NCI-H2081 treated with DMSO at 0.1 percent for 48 hours (cell line): ENCODE data around the gene KLHL25.

Experiments used
- DNase-seq: peaks from one replicate; lab custom pipeline; 2025; lab: John Stamatoyannopoulos, UW

The KLHL25 gene

DNA sequence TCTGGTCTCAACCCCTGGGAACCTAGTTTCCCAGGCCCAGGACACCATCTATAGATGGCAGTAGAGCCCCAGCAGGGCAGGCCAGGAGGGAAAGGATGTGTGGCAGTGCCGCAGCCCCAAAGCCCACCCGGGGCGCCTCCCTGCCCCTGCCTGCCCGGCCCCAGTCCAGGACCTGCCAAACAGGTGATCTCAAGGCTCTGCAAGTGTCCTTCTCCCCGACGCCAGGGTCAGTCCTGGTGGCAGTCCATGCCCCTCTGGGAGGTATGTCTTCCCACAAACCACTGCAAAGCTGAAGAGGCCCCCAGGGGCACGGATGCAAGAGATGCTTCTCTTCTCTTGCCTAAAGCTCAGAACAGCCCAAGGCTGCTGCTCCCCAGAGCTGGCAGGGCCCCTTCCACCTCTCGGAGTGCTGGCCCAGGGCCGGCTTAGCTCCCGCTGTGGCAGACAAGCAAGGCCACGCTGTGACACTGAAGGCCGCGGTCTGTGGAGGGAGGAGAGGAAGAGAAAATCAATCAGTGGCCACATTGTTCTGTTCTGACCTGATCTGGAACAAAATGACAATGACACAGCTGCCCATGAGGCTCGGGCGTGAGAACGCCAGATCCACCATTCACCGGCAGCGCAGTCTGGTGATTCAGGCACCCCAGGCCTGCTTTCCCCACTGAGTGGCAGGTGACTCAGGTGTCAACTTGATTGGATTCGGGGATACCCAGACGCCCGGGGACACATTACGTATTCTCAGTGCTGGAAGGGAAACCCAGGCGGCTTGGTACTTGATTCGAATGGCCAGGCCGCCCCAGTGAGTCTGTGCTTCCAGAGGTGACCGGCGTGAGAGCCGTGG is 34.0 kb downstream of the KLHL25 start:
- no peak for DNase-seq

DNA sequence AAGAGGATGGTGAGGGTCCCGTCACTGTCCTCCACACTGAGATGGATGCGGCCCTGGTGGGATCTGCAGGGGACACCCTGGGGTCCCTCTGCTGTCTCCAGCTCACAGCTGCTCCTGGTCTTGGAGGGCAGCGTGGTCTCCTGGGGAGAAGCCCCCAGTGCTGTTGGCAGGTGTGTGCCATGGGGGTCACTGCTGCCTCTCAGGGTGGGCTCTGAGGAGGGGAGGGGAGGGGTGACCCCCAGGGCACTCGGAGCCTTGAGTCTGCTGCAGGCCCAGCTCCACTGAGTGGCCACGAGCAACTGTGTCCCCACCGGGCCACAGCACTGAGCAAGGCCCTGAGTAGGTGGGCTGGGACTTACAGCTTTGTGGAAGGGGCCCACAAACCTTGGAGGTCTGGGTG is 34.7 kb downstream of the KLHL25 start:
- no peak for DNase-seq

DNA sequence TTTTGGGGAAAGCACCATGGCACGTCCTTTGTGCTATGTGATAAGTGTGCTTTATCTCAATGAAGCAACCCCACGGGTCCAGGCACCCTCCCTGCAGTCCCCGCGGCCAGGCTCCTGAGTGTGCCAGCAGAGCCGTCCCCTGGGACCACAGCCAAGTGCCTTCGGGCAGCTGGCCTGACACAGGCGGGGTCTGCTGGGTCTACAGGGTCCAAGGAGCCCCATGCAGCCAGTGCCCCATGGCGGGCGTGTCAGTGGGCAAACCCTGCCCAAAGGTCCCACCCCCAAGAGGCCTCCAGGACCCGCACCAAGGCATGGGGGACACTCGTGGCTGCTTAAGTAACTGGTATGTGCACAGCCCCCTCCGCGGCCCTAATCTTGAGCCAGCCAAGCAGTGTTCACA is 35.3 kb downstream of the KLHL25 start:
- no peak for DNase-seq

GRCh38 chr15:85758655-85758978 is 36.1 kb downstream of the KLHL25 start:
- no peak for DNase-seq

DNA sequence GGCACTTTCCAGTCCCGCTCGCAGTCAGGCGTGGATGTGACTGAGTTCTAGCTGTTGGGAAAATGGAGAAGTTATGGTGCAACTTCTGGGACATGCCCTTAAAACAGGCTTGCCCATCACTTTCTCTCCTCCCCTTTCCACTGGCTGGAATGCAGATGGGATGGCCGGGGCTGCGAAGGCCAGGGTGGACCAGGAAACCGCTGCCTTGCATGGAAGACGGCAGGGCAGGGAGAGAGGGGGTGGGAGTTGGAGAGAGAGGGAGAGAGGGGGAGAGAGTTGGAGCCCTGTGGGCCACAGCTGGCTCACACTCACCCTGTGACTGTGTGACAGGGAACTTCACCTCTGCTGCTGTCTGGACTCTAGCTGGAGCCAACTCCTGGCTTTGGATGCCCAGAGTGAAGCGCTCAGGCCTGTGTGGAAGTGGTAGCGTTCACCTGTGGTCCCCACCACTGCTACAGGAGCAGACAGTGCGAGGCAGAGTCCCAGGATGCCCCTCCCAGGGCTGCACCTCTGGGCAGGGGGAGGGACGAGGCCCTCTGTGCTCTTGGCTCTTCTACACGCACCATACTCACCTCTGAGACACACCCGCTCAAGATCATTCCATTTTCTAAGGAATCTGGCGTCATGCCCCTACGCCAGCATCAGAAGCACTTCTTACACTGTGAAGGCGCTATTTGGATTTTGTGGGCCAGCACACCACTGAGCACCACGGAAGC is 36.6 kb downstream of the KLHL25 start:
- no peak for DNase-seq

GRCh38 chr15:85757073-85757938 is 37.4 kb downstream of the KLHL25 start:
- DNase-seq, result no peak

GRCh38 chr15:85756411-85757072 is 38.2 kb downstream of the KLHL25 start:
- DNase-seq, result no peak

DNA sequence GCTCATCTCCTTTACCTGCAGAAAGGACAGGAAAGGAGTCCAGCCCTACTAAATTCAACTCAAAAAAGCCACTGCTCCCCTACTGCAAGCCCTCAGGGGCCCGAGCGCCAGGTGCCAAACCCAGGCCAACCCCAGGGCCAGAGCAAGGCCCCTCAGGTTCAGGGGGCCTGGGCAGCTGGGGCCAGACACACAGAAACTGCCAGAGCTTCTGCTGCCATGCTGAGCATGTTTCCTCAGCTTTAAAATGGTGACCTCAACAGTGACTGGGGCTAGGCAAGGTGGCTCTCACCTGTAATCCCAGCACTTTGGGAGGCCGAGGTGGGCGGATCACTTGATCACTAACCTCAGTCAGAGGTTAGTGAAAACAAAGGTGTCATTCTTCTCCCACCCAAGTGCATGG is 38.8 kb downstream of the KLHL25 start:
- no peak for DNase-seq

GRCh38 chr15:85755471-85755870 is 39.3 kb downstream of the KLHL25 start:
- no peak for DNase-seq

GRCh38 chr15:85754989-85755388 is 39.7 kb downstream of the KLHL25 start:
- DNase-seq, result no peak

- no peak for DNase-seq
Measured at GRCh38 chr15:85753791-85754452, 40.8 kb downstream of the KLHL25 start.

DNA sequence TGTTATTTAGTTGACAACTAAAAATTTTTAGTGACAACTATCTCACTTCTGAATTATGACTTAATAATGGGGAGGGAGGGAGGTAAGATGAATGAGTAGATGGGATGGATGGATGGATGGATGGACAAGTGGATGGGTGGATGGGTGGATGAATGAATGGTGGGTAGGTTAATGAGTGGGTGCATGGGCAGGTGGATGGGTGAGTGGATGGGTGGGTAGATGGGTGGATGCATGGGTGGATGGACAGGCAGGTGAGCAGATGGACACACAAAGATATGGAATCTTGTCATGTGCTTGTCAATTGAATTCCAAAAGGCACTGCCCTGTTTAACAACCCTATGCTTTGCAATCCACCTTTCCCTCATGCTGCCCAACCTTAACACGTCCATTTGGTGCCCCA is 41.5 kb downstream of the KLHL25 start:
- no peak for DNase-seq

- DNase-seq, result no peak
Measured at GRCh38 chr15:85752491-85752961, 42.2 kb downstream of the KLHL25 start.

GRCh38 chr15:85752124-85752475 is 42.6 kb downstream of the KLHL25 start:
- DNase-seq, result no peak

DNA sequence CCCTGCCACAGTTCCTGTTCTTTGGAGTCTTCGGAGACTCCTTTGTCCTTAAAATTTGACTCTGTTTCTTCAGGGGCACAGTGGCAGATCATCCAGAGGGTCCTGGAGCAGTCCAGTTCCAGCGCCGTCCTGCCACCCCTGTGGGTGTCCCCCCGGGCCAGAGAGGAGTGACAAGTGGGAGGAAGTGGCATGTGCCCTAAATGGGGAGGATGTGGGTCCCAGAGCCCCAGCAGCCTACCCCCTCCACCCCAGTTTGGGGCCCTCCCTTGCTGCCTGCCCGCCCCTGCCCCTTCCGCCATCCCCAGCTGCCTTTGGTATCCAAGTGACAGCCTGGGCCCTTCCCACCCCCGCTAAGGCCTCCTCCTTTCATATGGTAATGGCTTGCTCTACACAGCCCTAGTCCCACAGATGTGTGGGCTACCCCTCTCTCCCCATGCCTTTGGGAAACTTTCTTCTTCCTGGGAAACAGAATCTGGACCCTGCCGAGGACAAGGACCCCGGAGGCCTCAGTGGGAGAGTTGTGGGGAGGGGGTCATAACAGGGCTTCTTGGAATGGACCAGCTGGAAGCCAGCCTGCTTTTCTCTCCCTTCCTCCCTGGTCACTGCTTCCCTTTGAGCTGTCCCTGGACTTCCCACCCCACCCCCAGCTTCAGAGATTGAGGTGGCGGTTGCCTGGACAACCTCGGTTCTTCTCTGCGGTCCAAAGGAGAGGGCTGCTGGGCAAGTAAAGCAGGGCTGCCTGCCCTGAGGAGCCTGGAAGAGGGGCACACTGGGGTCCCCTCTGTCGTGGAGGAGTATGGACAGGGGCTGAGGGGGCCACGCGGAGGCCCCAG is 43.2 kb downstream of the KLHL25 start:
- DNase-seq, result no peak

DNA sequence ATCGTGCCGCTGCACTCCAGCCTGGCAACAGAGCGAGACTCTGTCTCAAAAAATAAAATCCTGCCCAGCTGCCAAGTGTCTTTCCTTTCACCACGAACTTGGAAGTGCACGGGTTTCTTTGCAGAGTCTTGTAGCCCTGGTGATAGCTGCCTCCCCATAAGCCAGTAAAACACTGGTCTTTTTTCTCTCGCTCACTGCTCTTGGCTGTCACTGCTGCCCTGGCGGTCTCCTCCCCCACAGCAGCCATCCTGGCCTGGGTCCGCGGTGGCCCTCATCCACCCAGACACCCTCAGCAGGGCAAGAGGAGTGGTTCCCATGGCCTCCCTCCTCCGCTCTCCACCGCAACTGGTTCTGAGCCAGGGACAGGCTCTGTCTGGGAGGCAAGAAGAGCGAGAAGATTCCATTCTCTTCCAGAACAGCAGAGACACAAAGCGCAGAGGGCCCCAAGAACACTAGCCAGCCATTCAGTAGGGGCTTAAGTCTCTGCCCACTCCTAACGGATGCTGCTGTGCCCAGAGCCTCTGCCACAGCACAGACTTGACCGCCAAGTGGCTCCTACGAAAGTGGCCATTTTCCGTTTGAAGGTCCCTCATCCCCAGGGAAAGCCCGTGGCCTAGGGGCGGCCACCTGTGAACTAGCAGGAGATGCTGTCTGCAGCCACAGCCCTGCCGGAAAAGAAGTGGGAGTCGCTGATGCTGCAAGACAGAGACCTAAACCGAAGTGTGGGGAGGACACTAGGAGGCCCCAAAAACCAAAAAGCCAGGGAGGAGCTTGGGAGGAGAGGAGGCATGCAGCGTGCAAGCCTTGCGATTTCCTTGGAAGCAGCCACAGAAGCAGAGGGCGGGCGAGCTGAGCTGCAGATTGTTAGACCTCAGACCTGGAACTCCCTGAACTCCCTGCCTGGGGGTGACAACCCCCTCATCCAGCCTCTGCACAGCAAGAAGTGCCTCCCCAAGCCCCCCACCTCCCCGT is 44.1 kb downstream of the KLHL25 start:
- no peak for DNase-seq

DNA sequence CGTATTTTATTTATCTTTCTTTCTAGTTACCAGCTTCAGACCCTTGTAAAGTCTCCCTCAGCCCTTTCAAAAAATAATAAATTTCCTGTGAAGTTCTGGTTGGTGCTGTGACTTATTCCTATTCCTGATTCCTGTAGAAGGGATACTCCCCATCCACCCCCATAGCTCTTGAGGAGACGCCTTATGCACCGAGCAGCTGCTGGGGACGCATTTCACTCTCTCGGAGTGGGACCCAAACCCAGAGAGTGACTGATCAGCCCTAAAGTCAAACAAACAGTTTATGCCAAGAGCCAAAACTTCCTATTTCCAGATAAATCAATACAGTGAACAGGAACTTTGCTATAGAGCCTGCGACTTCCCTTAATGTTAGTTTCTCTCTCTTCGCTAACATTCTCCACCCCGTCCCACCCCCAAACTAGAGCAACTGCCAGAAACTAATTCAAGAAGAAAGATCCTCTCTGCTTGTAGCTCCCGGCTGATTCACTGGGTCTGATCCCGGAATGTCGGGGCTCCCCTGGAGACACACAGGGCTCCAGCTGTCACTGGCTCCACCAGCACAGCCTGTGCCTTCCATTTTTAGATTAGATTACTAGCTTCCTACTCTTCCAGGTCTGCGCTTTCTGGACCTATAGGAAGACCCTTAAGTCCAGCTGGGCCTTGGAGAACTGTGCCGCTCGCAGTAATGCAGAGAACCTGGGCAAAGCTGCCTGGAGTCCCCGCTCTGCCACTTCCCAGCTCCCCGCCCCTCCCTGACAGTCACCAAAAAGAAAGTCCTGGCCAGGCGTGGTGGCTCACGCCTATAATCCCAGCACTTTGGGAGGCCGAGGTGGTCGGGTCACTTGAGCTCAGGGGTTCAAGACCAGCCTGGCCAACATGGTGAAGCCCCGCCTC is 45.2 kb downstream of the KLHL25 start:
- DNase-seq, result no peak

DNA sequence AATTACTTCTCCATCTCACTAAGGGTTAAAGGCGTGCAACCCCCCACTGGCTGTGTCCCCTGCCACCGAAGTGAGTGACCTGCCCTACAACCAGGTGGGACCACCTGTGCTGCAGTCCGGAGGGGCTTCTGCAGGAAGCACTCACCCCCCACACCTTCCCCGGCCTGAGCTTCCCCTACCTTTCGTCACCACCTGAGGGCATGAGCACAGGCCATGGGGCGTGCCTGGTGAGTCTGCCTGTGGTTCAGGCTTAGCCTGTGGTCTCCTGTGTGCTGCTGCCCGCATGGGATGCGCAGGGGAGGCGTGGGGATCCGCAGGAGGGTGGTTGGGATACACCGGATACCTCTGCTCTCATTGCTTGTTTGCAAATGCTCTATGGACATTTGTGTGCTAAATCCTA is 46.0 kb downstream of the KLHL25 start:
- no peak for DNase-seq
